GM19023 (cell line): Measurements from ENCODE around the gene COBLL1.
"Not testable (repeated sequence)": the region's sequence is repeated elsewhere in the genome, so short reads cannot be mapped to it uniquely, and the experiment has no call there.

ENCODE experiments used
- ATAC-seq: cut with Tn5 transposase; IDR thresholded peaks from one replicate; pipeline ENCODE4 v1.9.1; 2021; ENCODE audit warnings: mild to moderate bottlenecking, moderate library complexity; ENCODE audit not compliant: unreplicated experiment

Gene COBLL1

GRCh38 chr2:164719996-164720941, 121.4 kb downstream of the COBLL1 start:
- no peak for ATAC-seq

DNA sequence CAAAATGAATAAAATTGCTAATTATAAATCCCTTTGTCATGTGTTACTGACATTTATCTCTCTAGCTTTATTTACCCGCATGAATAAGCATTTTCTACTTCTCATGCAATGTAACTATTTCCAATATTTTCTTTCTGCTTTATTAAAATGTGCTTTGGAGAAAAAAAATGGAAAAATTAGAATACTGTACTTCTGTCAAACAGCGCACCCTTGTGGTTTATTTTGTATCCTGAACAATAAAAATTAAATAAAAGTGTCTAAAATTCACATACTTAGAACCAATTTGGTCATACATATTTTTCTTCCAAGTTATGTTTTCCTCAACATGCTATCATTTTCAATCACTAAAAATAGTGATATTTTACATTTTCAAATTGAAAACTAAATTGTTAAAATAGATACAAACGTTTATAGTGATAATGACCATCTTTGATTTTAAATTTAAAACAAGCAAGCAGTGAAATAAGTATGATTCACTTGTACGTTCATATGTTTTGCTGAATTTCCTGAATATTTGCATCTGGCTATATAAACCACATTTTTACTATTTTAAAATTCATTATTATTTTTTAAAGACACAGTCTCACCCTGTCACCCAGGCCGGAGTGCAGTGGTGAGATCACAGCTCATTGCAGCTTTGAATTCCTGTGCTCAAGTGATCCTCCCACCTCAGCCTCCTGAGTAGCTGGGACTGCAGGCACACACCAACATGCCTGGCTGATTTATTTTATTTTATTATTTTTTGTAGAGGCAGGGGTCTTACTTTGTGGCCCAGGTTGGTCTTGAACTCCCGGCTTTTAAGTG, 124.4 kb downstream of the COBLL1 start:
- no peak for ATAC-seq

GRCh38 chr2:164714471-164714870, 127.2 kb downstream of the COBLL1 start:
- ATAC-seq, result no peak

GRCh38 chr2:164711766-164712138, 129.9 kb downstream of the COBLL1 start:
- ATAC-seq, result no peak

DNA sequence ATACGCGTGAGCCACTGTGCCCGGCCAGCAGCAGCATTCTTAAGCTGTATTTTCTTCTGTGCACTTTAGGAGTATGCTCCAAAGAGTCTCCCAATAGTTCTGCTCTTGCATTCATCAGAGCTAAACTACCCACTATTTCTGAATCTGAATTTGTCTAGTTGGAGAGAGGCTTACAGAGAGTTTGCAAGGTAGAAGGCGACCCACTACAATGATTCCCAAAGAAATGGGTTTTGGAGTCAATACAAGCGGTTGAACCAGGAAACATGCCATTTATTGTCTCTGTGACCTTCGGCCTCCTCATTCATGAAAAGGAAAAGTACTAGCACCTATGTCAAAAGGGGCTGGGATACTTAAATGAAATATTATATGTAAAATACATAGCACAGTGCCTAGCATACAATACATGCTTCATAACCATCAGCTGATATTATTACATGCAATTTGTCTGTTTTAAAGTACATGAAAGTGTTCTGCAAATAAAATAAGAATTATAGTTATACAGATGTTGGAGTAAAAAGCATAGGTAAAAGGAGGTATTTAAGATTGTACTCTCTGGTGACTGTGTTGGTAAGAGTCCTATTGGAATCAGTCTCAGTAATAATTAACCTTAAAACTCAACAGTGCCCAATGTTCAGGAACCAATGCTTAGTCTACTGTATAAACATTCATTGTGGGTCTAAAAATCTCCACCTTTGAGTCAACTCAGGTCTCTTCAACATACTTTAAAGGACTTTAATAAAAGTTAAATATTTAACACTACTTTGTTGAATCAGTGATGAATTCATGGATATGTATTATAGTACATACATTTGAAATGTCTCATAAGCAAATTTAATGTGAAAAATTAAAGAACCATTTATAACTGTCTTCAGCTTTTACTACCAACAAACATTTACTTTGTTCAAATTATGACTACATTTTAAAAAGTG, 130.5 kb downstream of the COBLL1 start:
- no peak for ATAC-seq

GRCh38 chr2:164710252-164710836, 131.3 kb downstream of the COBLL1 start:
- ATAC-seq, result not testable (repeated sequence)

DNA sequence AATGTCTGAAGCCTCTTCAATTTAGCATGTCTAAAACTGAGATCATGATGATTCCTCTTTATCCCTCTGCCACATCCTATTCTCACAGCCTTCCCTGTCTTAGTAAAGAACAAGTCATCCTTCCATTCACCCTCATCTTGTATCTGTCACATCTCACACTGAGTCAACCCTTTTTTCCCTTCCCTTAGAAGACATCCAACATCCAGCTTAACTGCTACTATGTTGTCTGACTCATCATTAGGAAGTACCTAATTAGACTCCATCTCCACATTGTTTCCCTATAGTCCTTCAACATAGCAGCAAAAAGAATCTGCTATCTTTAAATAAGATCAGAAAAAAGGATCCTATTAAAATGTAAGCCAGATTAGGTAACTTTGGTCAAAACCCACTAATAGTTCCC, 135.1 kb downstream of the COBLL1 start:
- ATAC-seq, result no peak

DNA sequence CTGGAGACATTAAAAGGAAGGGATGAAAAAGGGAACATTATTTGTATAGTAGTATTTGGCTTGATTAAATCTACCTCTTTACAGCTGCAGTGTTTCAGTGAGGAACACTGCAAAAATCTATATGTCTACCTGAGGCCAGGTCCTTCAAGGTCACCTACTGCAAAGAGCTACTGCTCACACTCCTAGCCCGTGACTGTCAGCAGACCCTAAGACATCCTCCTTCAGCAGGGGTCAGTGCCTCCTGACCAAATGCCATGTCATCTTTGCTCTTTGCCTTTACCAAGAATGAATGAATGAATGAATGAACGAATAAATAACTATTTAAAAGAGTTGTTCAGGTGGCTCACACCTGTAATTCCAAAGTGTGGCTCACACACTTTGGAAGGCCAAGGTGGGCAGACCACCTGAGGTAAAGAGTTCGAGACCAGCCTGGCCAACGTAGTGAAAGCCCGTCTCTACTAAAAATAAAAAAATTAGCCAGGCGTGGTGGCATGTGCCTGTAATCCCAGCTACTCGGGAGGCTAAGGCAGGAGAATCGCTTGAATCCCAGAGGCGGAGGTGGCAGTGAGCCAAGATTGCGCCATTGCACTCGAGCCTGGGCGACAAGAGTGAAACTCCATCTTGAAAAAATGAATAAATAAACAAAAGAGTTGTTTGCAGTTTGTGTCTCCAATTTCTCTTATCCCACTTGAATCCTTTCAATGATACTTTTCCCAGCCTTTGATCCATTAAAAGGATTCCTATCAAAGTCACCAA, 136.0 kb downstream of the COBLL1 start:
- ATAC-seq, result no peak

DNA sequence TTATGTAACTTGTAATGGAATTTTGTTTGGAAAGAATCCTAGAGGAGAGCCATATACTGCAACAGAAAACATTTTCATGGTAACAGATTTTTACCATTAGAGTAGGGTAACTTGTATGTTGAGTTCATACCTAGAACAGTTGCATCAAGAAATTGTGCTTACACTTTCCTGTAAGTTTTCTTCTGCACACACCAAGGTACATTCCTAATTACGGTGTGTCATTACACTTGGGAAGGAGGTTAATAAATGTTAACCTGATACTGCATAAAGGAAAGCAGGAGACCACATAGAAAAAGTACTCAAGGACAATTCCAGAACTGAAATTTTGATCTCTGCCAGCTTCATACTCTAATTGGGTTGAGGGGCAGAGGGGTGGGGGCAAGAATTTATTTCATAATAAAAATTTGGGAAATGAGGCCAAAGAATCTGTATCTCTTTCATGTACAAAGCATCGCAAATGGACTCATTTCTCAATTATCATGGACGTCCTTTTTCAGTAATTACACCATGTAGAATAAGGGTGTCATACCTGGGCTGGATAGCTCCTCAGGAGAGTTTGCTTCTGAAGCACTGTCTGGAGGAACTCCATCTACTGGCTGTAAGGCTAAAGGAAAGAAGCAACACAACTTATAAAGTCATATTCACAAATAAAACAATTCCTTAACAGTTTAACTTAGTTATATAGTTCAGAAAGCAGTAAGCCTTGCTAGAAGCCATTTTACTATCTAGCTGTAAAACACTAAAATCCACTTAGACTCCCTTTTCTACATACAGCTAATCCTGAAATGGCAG, 137.5 kb downstream of the COBLL1 start:
- no peak for ATAC-seq

DNA sequence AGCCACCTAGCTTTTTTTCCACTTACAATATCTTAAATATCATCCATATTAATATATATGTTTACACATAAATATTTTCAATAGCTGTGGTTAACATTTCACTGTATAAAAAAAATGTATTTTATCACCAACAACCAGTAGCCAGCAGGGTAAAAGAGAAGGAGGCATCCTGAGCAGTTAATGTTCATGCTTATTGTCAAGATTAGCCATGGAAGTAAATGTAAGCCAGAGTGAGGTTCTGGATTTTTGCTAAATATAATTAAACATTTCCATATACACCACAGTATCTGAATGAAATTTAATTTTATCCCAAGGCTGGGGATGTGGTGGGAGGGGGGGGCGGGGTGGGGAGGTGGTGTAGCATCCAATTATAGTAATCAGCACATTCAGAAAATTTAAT, 140.1 kb downstream of the COBLL1 start:
- ATAC-seq, result no peak

DNA sequence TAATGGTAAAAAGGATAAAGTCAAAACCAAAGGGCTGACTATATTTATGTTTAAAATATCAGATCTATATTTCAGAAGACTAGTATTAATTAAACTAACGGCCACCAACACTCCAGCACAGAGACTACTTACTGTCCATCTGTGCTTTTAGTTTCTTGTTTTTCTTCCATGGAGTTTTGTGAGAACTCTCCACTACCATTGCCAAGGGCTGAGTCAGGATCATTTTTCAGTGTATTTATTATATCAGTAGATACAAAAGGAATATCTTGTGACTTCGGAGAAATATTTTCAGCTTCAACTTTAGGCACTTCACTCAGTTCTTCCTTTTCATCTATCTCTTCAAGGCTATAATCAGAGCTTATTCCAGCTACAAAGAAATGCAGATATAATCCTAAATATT, 141.2 kb downstream of the COBLL1 start:
- ATAC-seq, result no peak

DNA sequence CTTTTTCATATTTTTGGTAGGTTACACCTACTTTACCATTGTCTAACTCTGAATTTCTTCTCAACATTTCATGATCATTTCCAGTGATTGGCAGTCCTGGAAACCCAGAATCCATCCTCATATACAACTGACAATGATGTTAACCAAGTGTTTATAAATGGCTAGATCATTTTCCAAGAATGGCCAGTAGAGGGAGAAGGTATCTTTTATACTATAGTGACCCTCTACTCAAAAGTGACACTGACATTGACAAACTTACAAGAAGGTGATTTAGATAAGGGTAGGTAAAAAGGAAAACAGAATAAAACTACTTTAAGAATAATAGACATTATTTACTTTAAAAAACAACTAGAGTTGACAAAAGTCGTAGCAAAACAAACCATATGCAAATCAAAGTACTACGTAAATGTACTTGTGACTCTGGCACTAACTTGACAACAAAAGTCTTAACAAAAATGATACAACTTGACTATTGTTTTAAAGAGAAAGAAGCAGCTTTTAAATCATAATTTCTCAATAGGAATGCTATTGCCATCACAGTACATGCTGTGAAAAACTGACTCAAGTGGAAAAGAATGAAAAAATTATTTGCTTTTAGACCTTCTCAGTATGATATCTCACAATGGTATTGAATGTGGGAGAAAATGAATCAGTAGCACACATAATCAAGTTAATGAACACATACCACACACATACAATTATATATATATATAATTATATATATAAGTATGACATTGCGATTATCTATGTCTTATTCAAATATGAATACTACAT, 143.7 kb downstream of the COBLL1 start:
- no peak for ATAC-seq

- ATAC-seq, result no peak
Observed at GRCh38 chr2:164696634-164697033, 145.0 kb downstream of the COBLL1 start.

GRCh38 chr2:164694275-164694695, 147.3 kb downstream of the COBLL1 start:
- ATAC-seq, result no peak

DNA sequence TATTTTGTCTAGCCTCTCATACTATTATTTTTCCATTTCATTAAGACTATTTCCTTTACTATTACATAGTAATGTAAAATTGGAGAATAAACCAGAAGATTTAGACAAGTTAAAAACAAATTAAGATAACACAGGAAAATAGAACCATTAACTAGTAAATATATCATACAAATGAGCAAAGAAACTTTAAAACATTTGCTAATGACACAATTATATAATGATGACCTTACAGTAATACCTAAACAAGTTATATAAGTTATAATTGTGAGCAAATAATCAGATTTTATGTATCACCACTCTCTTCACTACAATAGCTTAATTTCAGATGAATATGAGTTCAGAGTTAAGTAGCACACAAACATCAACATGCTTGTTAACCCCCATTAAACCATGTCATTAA, 147.8 kb downstream of the COBLL1 start:
- ATAC-seq, result no peak

DNA sequence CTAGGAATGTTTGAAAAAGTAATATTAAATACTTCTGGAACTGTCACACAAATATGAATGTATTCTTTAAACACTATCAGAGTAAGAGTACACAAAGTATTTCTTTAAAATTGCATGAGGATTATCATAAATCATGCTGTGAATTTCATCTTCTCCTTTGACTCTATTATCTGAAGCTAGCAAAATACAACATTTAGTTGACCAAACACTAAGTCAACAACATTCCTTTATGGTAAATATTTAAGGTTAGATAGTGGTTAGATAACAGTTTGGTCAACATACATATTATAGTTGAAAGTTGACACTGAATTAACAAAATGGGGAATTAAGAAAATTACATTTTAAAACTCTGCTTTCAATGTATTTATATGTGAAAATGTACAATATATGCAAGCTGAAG, 148.2 kb downstream of the COBLL1 start:
- ATAC-seq, result no peak

- no peak for ATAC-seq
Observed at GRCh38 chr2:164692958-164693357, 148.7 kb downstream of the COBLL1 start.

DNA sequence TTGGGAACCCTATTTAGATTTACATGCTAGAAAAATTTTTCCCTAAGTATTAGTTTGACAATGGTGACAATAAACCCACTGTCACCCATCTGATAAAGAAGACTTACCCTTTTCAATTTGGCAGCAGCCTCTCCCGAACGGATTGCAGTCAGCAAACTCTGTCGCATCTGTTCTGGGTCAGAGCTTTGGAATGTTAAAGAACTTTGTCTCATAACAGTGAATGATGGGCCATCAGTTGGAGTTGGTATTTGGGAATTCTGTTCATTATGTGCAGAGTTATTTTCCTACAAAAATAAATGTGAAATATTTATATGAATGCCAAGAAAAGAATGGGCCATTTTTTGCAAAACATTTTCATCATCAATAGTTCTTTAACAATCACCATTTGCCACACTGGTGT, 149.5 kb downstream of the COBLL1 start:
- no peak for ATAC-seq
